IMR-90 (cell line): ENCODE results near the gene AFTPH. TPM values are rescaled to one million over a fixed set of nuclear protein-coding genes. Genes with fewer than 3 reads are reported as not detected.

Source experiments
- ATAC-seq: fragments of 200-7000 bp; cut with Tn5 transposase; 2 replicates; pipeline ENCODE4 v1.9.1; 2020; ENCODE audit warnings: low read depth, mild to moderate bottlenecking, moderate library complexity
- BruUV-seq: library from RNA; stranded (reverse); fragments of 400-500 nt; replicated peaks from 2 replicates; lab custom pipeline; 2021; lab: Mats Ljungman, UMichigan
- CTCF ChIA-PET: fragments of 300-600 bp; formaldehyde crosslinking; extraction: SDS; loops from one replicate; lab custom pipeline; 2021; ENCODE audit warnings: antibody characterized with exemption; lab: Yijun Ruan, JAX
- POLR2A ChIA-PET: fragments of 300-600 bp; sonication (Branson Sonifier 250); formaldehyde crosslinking; loops from one replicate; lab custom pipeline; 2022; ENCODE audit warnings: antibody characterized with exemption; ENCODE audit not compliant: unreplicated experiment; lab: Charles Lee
- DNase-seq: peaks from one replicate; pipeline ENCODE4 v3.0.0; 2013
- H2AFZ ChIP-seq: replicated peaks from 2 replicates; pipeline ENCODE3; 2013; ENCODE audit warnings: low read length, mild to moderate bottlenecking; ENCODE audit not compliant: poor library complexity
- H2AK5ac ChIP-seq: 2 replicates; pipeline ENCODE4 v1.6.1; 2013; ENCODE audit warnings: low read depth, low read length, inconsistent platforms
- H2AK9ac ChIP-seq: replicated peaks from 2 replicates; pipeline ENCODE3; 2013; ENCODE audit warnings: mild to moderate bottlenecking, low read depth, low read length, moderate library complexity; ENCODE audit not compliant: poor library complexity
- H2BK120ac ChIP-seq: 2 replicates; pipeline ENCODE4 v1.6.1; 2013; ENCODE audit warnings: low read depth, low read length, inconsistent platforms
- H2BK15ac ChIP-seq: 3 replicates; pipeline ENCODE4 v1.6.1; 2013; ENCODE audit warnings: low read depth, low read length, inconsistent platforms
- H2BK20ac ChIP-seq: 2 replicates; pipeline ENCODE4 v1.6.1; 2013; ENCODE audit warnings: low read depth, mild to moderate bottlenecking, inconsistent platforms, low read length, moderate library complexity
- H2BK5ac ChIP-seq: 2 replicates; pipeline ENCODE4 v1.6.1; 2013; ENCODE audit warnings: mild to moderate bottlenecking, low read depth, low read length, inconsistent platforms; ENCODE audit not compliant: poor library complexity, severe bottlenecking
- H3K14ac ChIP-seq: replicated peaks from 2 replicates; pipeline ENCODE4 v1.6.1; 2013; ENCODE audit warnings: low read depth, low read length, inconsistent platforms
- H3K18ac ChIP-seq: 2 replicates; pipeline ENCODE4 v1.6.1; 2013; ENCODE audit warnings: low read depth, low read length, control low read depth
- H3K23ac ChIP-seq: 2 replicates; pipeline ENCODE4 v1.6.1; 2013; ENCODE audit warnings: low read depth, low read length, inconsistent platforms
- H3K27ac ChIP-seq: 2 replicates; pipeline ENCODE4 v1.5.1; 2013; ENCODE audit warnings: mild to moderate bottlenecking, control low read depth, low read length; ENCODE audit not compliant: insufficient read depth
- H3K27me3 ChIP-seq: 2 replicates; pipeline ENCODE4 v1.6.1; 2013; ENCODE audit warnings: low read length; ENCODE audit not compliant: control insufficient read depth, insufficient read depth
- H3K36me3 ChIP-seq: 2 replicates; pipeline ENCODE4 v1.6.1; 2013; ENCODE audit warnings: low read length, mixed read lengths; ENCODE audit not compliant: control insufficient read depth, insufficient read depth
- H3K4ac ChIP-seq: 2 replicates; pipeline ENCODE4 v1.6.1; 2013; ENCODE audit warnings: low read depth, low read length, inconsistent platforms
- H3K4me1 ChIP-seq: 2 replicates; pipeline ENCODE4 v1.6.1; 2013; ENCODE audit warnings: low read length, mixed read lengths; ENCODE audit not compliant: control insufficient read depth, insufficient read depth
- H3K4me2 ChIP-seq: 2 replicates; pipeline ENCODE4 v1.6.1; 2013; ENCODE audit warnings: low read depth, mild to moderate bottlenecking, control low read depth, low read length, moderate library complexity
- H3K4me3 ChIP-seq: 2 replicates; pipeline ENCODE4 v1.5.1; 2013; ENCODE audit warnings: low read depth, mild to moderate bottlenecking, control low read depth, low read length, moderate library complexity; ENCODE audit not compliant: insufficient read depth
- H3K56ac ChIP-seq: 2 replicates; pipeline ENCODE4 v1.6.1; 2013; ENCODE audit warnings: low read length, inconsistent platforms; ENCODE audit not compliant: insufficient read depth; ENCODE audit errors: extremely low read depth
- H3K79me1 ChIP-seq, 2 experiments: 2 replicates each; pipeline ENCODE4 v1.6.1; 2013; ENCODE audit warnings: low read length in 2 of 2, inconsistent platforms in 1 of 2, low read depth in 1 of 2
- H3K9ac ChIP-seq: 2 replicates; pipeline ENCODE4 v1.6.1; 2013; ENCODE audit warnings: low read depth, low read length, control low read depth
- H3K9me1 ChIP-seq: 2 replicates; pipeline ENCODE4 v1.6.1; 2013; ENCODE audit warnings: low read length, inconsistent platforms; ENCODE audit not compliant: insufficient read depth
- H3K9me3 ChIP-seq: 2 replicates; pipeline ENCODE4 v1.6.1; 2013; ENCODE audit warnings: low read length; ENCODE audit not compliant: control insufficient read depth, insufficient read depth
- H4K20me1 ChIP-seq: 2 replicates; pipeline ENCODE4 v1.6.1; 2013; ENCODE audit warnings: low read length, inconsistent platforms; ENCODE audit not compliant: insufficient read depth
- H4K5ac ChIP-seq: 2 replicates; pipeline ENCODE4 v1.6.1; 2013; ENCODE audit warnings: mild to moderate bottlenecking, low read depth, low read length, control low read depth
- H4K8ac ChIP-seq, 2 experiments: 2 replicates each; pipeline ENCODE4 v1.6.1; 2013; ENCODE audit warnings: low read depth in 2 of 2, low read length in 2 of 2, control low read depth in 1 of 2, inconsistent platforms in 1 of 2
- H4K91ac ChIP-seq: 2 replicates; pipeline ENCODE4 v1.6.1; 2013; ENCODE audit warnings: low read depth, low read length, inconsistent platforms; ENCODE audit not compliant: insufficient read depth
- CHD1 ChIP-seq: IDR thresholded peaks from 2 replicates; pipeline ENCODE4 v1.6.1; 2012; ENCODE audit warnings: low read depth, low read length, improper control_type of control experiment
- CTCF ChIP-seq: conservative IDR thresholded peaks from 2 replicates; pipeline ENCODE4 v1.5.1; 2012; ENCODE audit warnings: mild to moderate bottlenecking, low read depth, low read length, improper control_type of control experiment
- MAZ ChIP-seq: IDR thresholded peaks from 2 replicates; pipeline ENCODE4 v1.6.1; 2012; ENCODE audit warnings: low read depth, mild to moderate bottlenecking, low read length, improper control_type of control experiment, moderate library complexity, borderline replicate concordance
- MXI1 ChIP-seq: IDR thresholded peaks from 2 replicates; pipeline ENCODE4 v1.6.1; 2012; ENCODE audit warnings: low read depth, mild to moderate bottlenecking, low read length, moderate library complexity, borderline replicate concordance
- RAD21 ChIP-seq: IDR thresholded peaks from 2 replicates; pipeline ENCODE4 v1.6.1; 2012; ENCODE audit warnings: low read length, improper control_type of control experiment
- WGBS, 2 experiments: methylation state at CpG; one replicate each; pipeline versions ENCODE4 v1.1.5 to v1.1.7; 2013; ENCODE audit warnings: missing lambda C conversion rate in 2 of 2; ENCODE audit not compliant: insufficient read length in 1 of 2; ENCODE audit errors: extremely low coverage in 2 of 2; 5-methylcytosine and 5-hydroxymethylcytosine counted together
- dilution Hi-C: fragments of 300-500 bp; cut with HindIII; formaldehyde crosslinking; loops from one replicate; pipeline ENCODE4 v1.14.3; 2018; ENCODE audit warnings: low sequenced_read_pairs; ENCODE audit not compliant: unreplicated experiment
- in situ Hi-C: fragments of 300-500 bp; cut with MboI; formaldehyde crosslinking; loops from 3 replicates; pipeline ENCODE4 v1.14.3; 2019; ENCODE audit warnings: low sequenced_read_pairs, inconsistent platforms, mixed read lengths
- intact Hi-C: fragments of 100-400 bp; cut with micrococcal nuclease; formaldehyde crosslinking; loops from 2 replicates; pipeline ENCODE4 v1.10.0; 2022
- polyA plus RNA-seq, 3 experiments: library from polyadenylated mRNA; depleted of rRNA; stranded (reverse); fragments of >200 nt; gene quantifications; 2 replicates each; pipeline ENCODE4 v1.2.3, GENCODE V29; 2012; ENCODE audit warnings: low replicate concordance in 1 of 3
- total RNA-seq: library from RNA; depleted of rRNA; stranded (reverse); fragments of >200 nt; gene quantifications from 2 replicates; pipeline ENCODE4 v1.2.3, GENCODE V29; 2012

Gene AFTPH
- total and polyA plus RNA-seq, 2 of the 4 experiments (the other 2 are of a cell fraction): 9.4 to 19.9 TPM

GRCh38 chr2:64612575-64613195 is 88.6 kb downstream of the AFTPH start:
- Histone ChIP-seq H2AFZ (no peak overlapping the region), H3K23ac (no peak overlapping the region), H4K5ac (no peak overlapping the region), H3K9me1 (no peaks in the 10 kb centered on the region), H3K18ac (no peak overlapping the region), H4K91ac (no peak overlapping the region), H3K4ac (no peak overlapping the region), H2BK15ac (no peak overlapping the region), H2BK120ac (no peak overlapping the region), H3K36me3 (no peaks in the 10 kb centered on the region), H3K9me3 (no peaks in the 10 kb centered on the region), H2AK5ac (no peak overlapping the region), H4K8ac (no peak overlapping the region), H2BK5ac (no peak overlapping the region), H4K20me1 (no peaks in the 10 kb centered on the region), H2BK20ac (no peak overlapping the region), H3K4me1 (peaks cover 1% of the 10 kb centered on the region; the same call in 1 of the 2 replicates), H3K79me1 (no peaks in the 10 kb centered on the region), H3K9ac (no peak overlapping the region), H3K56ac (no peak overlapping the region), H3K14ac (no peak overlapping the region), H3K4me2 (no peak overlapping the region), H3K27me3 (peaks cover 67% of the 10 kb centered on the region), H3K4me3 (no peak overlapping the region), H3K27ac (no peak overlapping the region), H2AK9ac (no peak overlapping the region)
- no peak for TF ChIP-seq RAD21
- no peak for TF ChIP-seq MAZ
- no peak for TF ChIP-seq CTCF
- TF ChIP-seq CHD1: no peak
- TF ChIP-seq MXI1: no peak
- POLR2A ChIA-PET: no interaction called here
- intact Hi-C loops: no loop called here
- ATAC-seq: no peak
- 100% methylated on average over 1 of the region's 5 CpGs; no CpG with 5 or more reads in 1 of the 2 experiments for WGBS, 2 experiments
- CTCF ChIA-PET: no interaction called here
- no peak for DNase-seq
- in situ Hi-C loops: no loop called here
- dilution Hi-C loops: no loop called here
- BruUV-seq: no TSS peak
